ENCODE measurements around the gene MSLN. TPM values are rescaled to one million over a fixed set of nuclear protein-coding genes. Genes with fewer than 3 reads are reported as not detected.

Gene MSLN
- polyA plus RNA-seq, 1 donor (not counting 4 experiments of a cell fraction or from before 2014, with no cell fraction given) = 8.5 TPM

DNA sequence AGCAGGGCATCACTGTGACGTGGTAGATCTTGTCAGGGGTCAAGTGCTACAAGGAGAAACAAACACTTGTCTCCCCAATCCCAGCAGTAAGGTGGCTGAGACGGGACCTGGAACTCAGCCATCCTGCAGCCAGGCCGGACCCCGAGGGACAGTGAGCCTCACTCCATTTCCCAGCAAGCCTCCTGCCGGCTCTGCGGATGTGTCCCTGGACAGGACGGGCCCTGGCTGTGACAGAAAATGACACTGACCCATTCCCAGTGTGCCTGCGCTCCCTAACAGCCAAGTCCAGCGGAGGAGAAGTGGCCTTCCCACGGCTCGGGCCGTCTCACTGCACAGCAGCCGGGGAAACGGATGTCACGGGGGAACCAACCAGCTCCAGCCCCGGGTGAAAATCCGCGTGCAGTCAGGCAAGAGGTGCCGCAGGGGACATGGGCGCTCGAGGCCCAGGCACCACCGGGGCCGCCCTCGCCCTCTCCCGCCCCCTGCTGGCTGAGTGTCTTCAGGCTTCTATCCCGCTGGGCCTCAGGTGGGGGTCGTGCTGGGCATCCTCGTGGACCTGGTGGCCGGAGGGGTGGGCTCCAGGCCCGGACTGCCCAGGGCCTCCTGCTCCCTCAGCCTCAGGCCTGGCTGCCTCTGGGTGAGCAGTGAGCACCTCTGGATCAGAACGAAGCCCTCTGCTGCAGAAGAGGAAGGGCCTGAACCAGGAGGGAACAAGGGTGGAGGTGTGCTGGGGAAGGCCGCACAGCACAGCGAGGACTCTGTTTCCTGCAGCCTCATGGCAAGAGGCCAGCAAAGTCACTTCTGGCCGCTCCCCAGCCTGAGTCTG is 26.9 kb upstream of the MSLN start:
- no peak overlapping the region for H3K9ac ChIP-seq (ENCODE audit: control insufficient read depth, extremely low read depth, insufficient read depth, low read length)
- peaks cover 6% of the 10 kb centered on the region for H3K4me1 ChIP-seq (ENCODE audit: control insufficient read depth, extremely low read depth, insufficient read depth, low read length)
- DNase-seq (ENCODE audit: low read depth, low spot score) (no peak), FAIRE-seq (no peak)
- H3K4me3 ChIP-seq (ENCODE audit: control insufficient read depth in 2 of 3, extremely low read depth in 1 of 3, insufficient read depth in 2 of 3, low read depth in 1 of 3, low read length in 3 of 3) = no peak overlapping the region
- H3K79me2 ChIP-seq (ENCODE audit: control insufficient read depth, insufficient read depth, low read length) = no peaks in the 10 kb centered on the region
- H4K20me1 ChIP-seq (ENCODE audit: control insufficient read depth, extremely low read depth, insufficient read depth, low read length) = no peaks in the 10 kb centered on the region
- TF ChIP-seq, protein P1, sequence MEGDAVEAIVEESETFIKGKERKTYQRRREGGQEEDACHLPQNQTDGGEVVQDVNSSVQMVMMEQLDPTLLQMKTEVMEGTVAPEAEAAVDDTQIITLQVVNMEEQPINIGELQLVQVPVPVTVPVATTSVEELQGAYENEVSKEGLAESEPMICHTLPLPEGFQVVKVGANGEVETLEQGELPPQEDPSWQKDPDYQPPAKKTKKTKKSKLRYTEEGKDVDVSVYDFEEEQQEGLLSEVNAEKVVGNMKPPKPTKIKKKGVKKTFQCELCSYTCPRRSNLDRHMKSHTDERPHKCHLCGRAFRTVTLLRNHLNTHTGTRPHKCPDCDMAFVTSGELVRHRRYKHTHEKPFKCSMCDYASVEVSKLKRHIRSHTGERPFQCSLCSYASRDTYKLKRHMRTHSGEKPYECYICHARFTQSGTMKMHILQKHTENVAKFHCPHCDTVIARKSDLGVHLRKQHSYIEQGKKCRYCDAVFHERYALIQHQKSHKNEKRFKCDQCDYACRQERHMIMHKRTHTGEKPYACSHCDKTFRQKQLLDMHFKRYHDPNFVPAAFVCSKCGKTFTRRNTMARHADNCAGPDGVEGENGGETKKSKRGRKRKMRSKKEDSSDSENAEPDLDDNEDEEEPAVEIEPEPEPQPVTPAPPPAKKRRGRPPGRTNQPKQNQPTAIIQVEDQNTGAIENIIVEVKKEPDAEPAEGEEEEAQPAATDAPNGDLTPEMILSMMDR (optimal IDR thresholded peaks at IDR 0.05 in 1 of 3, IDR thresholded peaks at IDR 0.05 in 1 of 3, conservative IDR thresholded peaks at IDR 0.05 in 1 of 3; ENCODE audit: extremely low read depth in 1 of 3, insufficient read depth in 2 of 3, low read length in 3 of 3) = peak; percentile 14 to 69 (median 23)
- TF ChIP-seq EZH2 (IDR thresholded peaks at IDR 0.05; ENCODE audit: low read length) = no peak
- dilution Hi-C loops (cut with MboI; ENCODE audit: extremely low pct_ligation_motif_present, low sequenced_read_pairs) = no loop called here
- H3K36me3 ChIP-seq (ENCODE audit: control insufficient read depth in 2 of 2, extremely low read depth in 1 of 2, insufficient read depth in 2 of 2, low read length in 2 of 2) = peaks cover 25 to 31% of the 10 kb centered on the region in 2 experiments
- H2AFZ ChIP-seq (ENCODE audit: control insufficient read depth, low read length) = no peak overlapping the region
- no peak overlapping the region for H3K4me2 ChIP-seq (ENCODE audit: control insufficient read depth, extremely low read depth, insufficient read depth, low read depth, low read length)
- H3K9me3 ChIP-seq (ENCODE audit: control insufficient read depth, low read depth, low read length) = no peaks in the 10 kb centered on the region
- H3K9me1 ChIP-seq (ENCODE audit: control insufficient read depth, extremely low read depth, insufficient read depth, low read length) = no peaks in the 10 kb centered on the region
- H3K27me3 ChIP-seq (ENCODE audit: control insufficient read depth, extremely low read depth, insufficient read depth, low read length) = no peaks in the 10 kb centered on the region
- H3K27ac ChIP-seq (ENCODE audit: control insufficient read depth, insufficient read depth, low read length) = no peak overlapping the region

DNA sequence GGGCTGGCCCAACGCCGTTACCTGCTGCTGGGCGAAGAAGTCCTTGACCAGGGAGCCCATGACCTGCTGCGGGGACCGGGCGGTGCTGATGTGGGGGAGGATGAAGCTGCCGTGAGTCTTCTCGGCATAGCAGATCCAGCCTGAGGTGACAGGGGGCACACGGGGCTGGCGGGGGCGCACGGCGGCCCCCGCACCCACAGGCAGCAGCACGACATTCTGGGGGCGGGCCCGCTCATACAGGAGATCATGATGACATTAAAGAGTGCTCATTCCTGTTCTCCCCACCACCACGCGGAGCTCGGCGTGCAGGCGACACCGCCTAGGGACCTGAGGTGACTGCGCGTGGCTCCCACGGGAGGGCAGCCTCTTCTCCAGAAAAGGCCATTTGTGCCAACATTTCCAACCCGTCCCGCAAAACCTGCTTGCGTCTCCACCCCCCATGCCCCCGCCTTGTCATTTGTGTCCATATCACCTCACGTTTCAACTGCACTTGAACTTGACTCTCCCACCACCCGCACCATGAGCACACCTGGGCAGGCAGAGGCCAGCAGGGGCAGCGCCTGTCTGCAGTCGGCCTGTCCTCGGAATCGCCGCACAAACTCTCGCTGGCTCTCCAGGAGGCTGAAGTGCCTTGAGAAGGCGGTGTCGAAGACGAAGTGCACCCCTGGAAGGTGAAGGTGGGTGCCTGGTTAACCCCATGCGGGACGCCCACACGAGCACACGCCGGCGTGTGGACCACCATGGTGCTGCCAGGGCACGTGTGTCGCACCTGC is 26.1 kb upstream of the MSLN start:
- peaks cover under 1% of the 10 kb centered on the region for H3K79me2 ChIP-seq (ENCODE audit: control insufficient read depth, insufficient read depth, low read length)
- DNase-seq (ENCODE audit: low read depth, low spot score) (no peak), FAIRE-seq (no peak)

More for the DNA sequence above, 26.1 kb upstream of the MSLN start:
- no peaks in the 10 kb centered on the region for H3K27me3 ChIP-seq (ENCODE audit: control insufficient read depth, extremely low read depth, insufficient read depth, low read length)
- TF ChIP-seq, protein P1 (optimal IDR thresholded peaks at IDR 0.05 in 1 of 3, IDR thresholded peaks at IDR 0.05 in 1 of 3, conservative IDR thresholded peaks at IDR 0.05 in 1 of 3; ENCODE audit: extremely low read depth in 1 of 3, insufficient read depth in 2 of 3, low read length in 3 of 3) = no peak
- TF ChIP-seq EZH2 (IDR thresholded peaks at IDR 0.05; ENCODE audit: low read length) = no peak
- H3K4me1 ChIP-seq (ENCODE audit: control insufficient read depth, extremely low read depth, insufficient read depth, low read length) = peaks cover 6% of the 10 kb centered on the region
- H3K9me3 ChIP-seq (ENCODE audit: control insufficient read depth, low read depth, low read length) = no peaks in the 10 kb centered on the region
- H3K36me3 ChIP-seq (ENCODE audit: control insufficient read depth in 2 of 2, extremely low read depth in 1 of 2, insufficient read depth in 2 of 2, low read length in 2 of 2) = peaks cover 25 to 33% of the 10 kb centered on the region in 2 experiments
- no peak overlapping the region for H3K4me3 ChIP-seq (ENCODE audit: control insufficient read depth in 2 of 3, extremely low read depth in 1 of 3, insufficient read depth in 2 of 3, low read depth in 1 of 3, low read length in 3 of 3)
- no peak overlapping the region for H3K9ac ChIP-seq (ENCODE audit: control insufficient read depth, extremely low read depth, insufficient read depth, low read length)
- dilution Hi-C loops (cut with MboI; ENCODE audit: extremely low pct_ligation_motif_present, low sequenced_read_pairs) = no loop called here
- no peaks in the 10 kb centered on the region for H3K9me1 ChIP-seq (ENCODE audit: control insufficient read depth, extremely low read depth, insufficient read depth, low read length)
- no peak overlapping the region for H3K27ac ChIP-seq (ENCODE audit: control insufficient read depth, insufficient read depth, low read length)
- no peaks in the 10 kb centered on the region for H4K20me1 ChIP-seq (ENCODE audit: control insufficient read depth, extremely low read depth, insufficient read depth, low read length)
- H3K4me2 ChIP-seq (ENCODE audit: control insufficient read depth, extremely low read depth, insufficient read depth, low read depth, low read length) = no peak overlapping the region
- H2AFZ ChIP-seq (ENCODE audit: control insufficient read depth, low read length) = no peak overlapping the region
